GM23248 (cell line): ENCODE results near the gene PCNX4. TPM values are rescaled to one million over a fixed set of nuclear protein-coding genes. Genes with fewer than 3 reads are reported as not detected.

Experiments used
- DNase-seq: peaks from one replicate; pipeline ENCODE4 v3.0.0-alpha.2; 2015
- H2AFZ ChIP-seq: fragments of 200-600 bp; sonication (generic); 2 replicates; pipeline ENCODE4 v1.6.1; 2016; ENCODE audit warnings: antibody characterized with exemption
- H3F3A ChIP-seq: fragments of 200-600 bp; sonication (generic); 2 replicates; pipeline ENCODE4 v1.6.1; 2016; ENCODE audit warnings: mild to moderate bottlenecking, antibody characterized with exemption, mixed run types; ENCODE audit not compliant: insufficient read depth
- H3K27ac ChIP-seq: fragments of 200-600 bp; sonication (generic); 2 replicates; pipeline ENCODE4 v1.5.1; 2016; ENCODE audit warnings: mild to moderate bottlenecking
- H3K27me3 ChIP-seq: fragments of 200-600 bp; sonication (generic); replicated peaks from 2 replicates; pipeline ENCODE4 v1.6.1; 2016; ENCODE audit warnings: mild to moderate bottlenecking; ENCODE audit not compliant: insufficient read depth
- H3K36me3 ChIP-seq: fragments of 200-600 bp; sonication (generic); 2 replicates; pipeline ENCODE4 v1.6.1; 2016; ENCODE audit warnings: low read depth, mild to moderate bottlenecking
- H3K4me1 ChIP-seq: fragments of 200-600 bp; sonication (generic); 2 replicates; pipeline ENCODE4 v1.6.1; 2016; ENCODE audit warnings: mild to moderate bottlenecking; ENCODE audit not compliant: insufficient read depth
- H3K4me2 ChIP-seq: fragments of 200-600 bp; sonication (generic); one replicate; pipeline ENCODE4 v1.6.1; 2016; ENCODE audit warnings: mild to moderate bottlenecking; ENCODE audit not compliant: unreplicated experiment
- H3K4me3 ChIP-seq: fragments of 200-600 bp; sonication (generic); 2 replicates; pipeline ENCODE4 v1.5.1; 2016; ENCODE audit warnings: mild to moderate bottlenecking
- H3K79me2 ChIP-seq: fragments of 200-600 bp; sonication (generic); 2 replicates; pipeline ENCODE4 v1.6.1; 2016; ENCODE audit warnings: mild to moderate bottlenecking; ENCODE audit not compliant: insufficient read depth
- H3K9ac ChIP-seq: fragments of 200-600 bp; sonication (generic); 2 replicates; pipeline ENCODE4 v1.6.1; 2016; ENCODE audit warnings: mild to moderate bottlenecking
- H3K9me2 ChIP-seq: fragments of 200-600 bp; sonication (generic); 2 replicates; pipeline ENCODE4 v1.6.1; 2016; ENCODE audit warnings: mixed run types, mild to moderate bottlenecking, moderate library complexity; ENCODE audit not compliant: insufficient read depth
- H3K9me3 ChIP-seq: fragments of 200-600 bp; sonication (generic); one replicate; pipeline ENCODE4 v1.6.1; 2017; ENCODE audit warnings: low read depth
- H4K20me1 ChIP-seq: fragments of 200-600 bp; sonication (generic); 2 replicates; pipeline ENCODE4 v1.6.0; 2016; ENCODE audit not compliant: insufficient read depth
- EZH2 ChIP-seq: fragments of 200-600 bp; sonication (generic); IDR thresholded peaks from 2 replicates; pipeline ENCODE4 v1.6.1; 2018; ENCODE audit warnings: antibody characterized with exemption, mild to moderate bottlenecking; ENCODE audit not compliant: insufficient read depth, poor library complexity, severe bottlenecking
- EZH2phosphoT487 ChIP-seq: fragments of 200-600 bp; sonication (generic); IDR thresholded peaks from 2 replicates; pipeline ENCODE4 v1.6.1; 2018; ENCODE audit warnings: antibody characterized with exemption, moderate library complexity, mild to moderate bottlenecking, low read depth; ENCODE audit not compliant: insufficient read depth
- WGBS, 2 experiments: methylation state at CpG; one replicate each; pipeline ENCODE4 v1.1.6; 2015 to 2017; ENCODE audit warnings: low lambda C conversion rate in 2 of 2, low coverage in 1 of 2; ENCODE audit errors: missing lambda C conversion rate in 2 of 2; 5-methylcytosine and 5-hydroxymethylcytosine counted together
- in situ Hi-C: fragments of 300-500 bp; cut with MboI; formaldehyde crosslinking; loops from 2 replicates; pipeline ENCODE4 v1.15.0; 2020
- polyA plus RNA-seq: library from polyadenylated mRNA; unstranded; fragments of >200 nt; fragmentation: Nextera tagmentation; extraction: Ambion mirVana; gene quantifications from 2 replicates; pipeline ENCODE4 v1.2.1, GENCODE V29; 2016
- total RNA-seq: library from RNA; depleted of rRNA; stranded (reverse); fragments of >200 nt; shearing (Covaris generic); gene quantifications from 2 replicates; pipeline ENCODE4 v1.2.3, GENCODE V29; 2014

The PCNX4 gene
- total and polyA plus RNA-seq, 2 experiments from 2014 or later = 39.4 to 44.3 TPM

- Histone ChIP-seq H3K36me3 (no peaks in the 10 kb centered on the region), H3F3A (no peaks in the 10 kb centered on the region), H3K79me2 (no peaks in the 10 kb centered on the region), H3K4me2 (no peak overlapping the region), H4K20me1 (no peaks in the 10 kb centered on the region), H3K9ac (no peak overlapping the region), H3K9me2 (no peaks in the 10 kb centered on the region), H3K9me3 (no peaks in the 10 kb centered on the region), H3K4me1 (peaks cover 18% of the 10 kb centered on the region), H2AFZ (no peak overlapping the region), H3K27me3 (no peaks in the 10 kb centered on the region), H3K4me3 (no peak overlapping the region), H3K27ac (peak overlapping the region; percentile 8; the same call in 1 of the 2 replicates)
- in situ Hi-C loops = loop anchor here (25.0 kb wide), 1 partner anchor 542 kb away; no protein-coding TSS in a partner anchor
- DNase-seq = peak; percentile 49
- no peak for TF ChIP-seq EZH2phosphoT487
- no peak for TF ChIP-seq EZH2
- WGBS, 2 experiments = 22 to 24% methylated on average over 3 of the region's 3 CpGs
Measured at GRCh38 chr14:60179431-60179869, 87.7 kb downstream of the PCNX4 start.

GRCh38 chr14:60183138-60183537, 91.4 kb downstream of the PCNX4 start:
- no peaks in the 10 kb centered on the region for H3K9me3 ChIP-seq
- H4K20me1 ChIP-seq = no peaks in the 10 kb centered on the region
- no peaks in the 10 kb centered on the region for H3F3A ChIP-seq
- 81 to 91% methylated on average over 3 of the region's 3 CpGs for WGBS, 2 experiments
- peaks cover 18% of the 10 kb centered on the region for H3K4me1 ChIP-seq
- no peak overlapping the region for H3K27ac ChIP-seq
- H3K27me3 ChIP-seq = no peaks in the 10 kb centered on the region
- H3K4me2 ChIP-seq = no peak overlapping the region
- no peak overlapping the region for H3K4me3 ChIP-seq
- DNase-seq = no peak
- H3K9ac ChIP-seq = no peak overlapping the region
- H3K79me2 ChIP-seq = no peaks in the 10 kb centered on the region
- TF ChIP-seq EZH2phosphoT487 (no peak), EZH2 (no peak)
- H2AFZ ChIP-seq = 0 out of 2 replicates have a peak overlapping the region, but pooled peaks have one; percentile 91
- no peaks in the 10 kb centered on the region for H3K9me2 ChIP-seq
- in situ Hi-C loops = loop anchor here (5.0 to 25.0 kb wide), 3 partner anchors 118 to 546 kb away; no protein-coding TSS in a partner anchor
- no peaks in the 10 kb centered on the region for H3K36me3 ChIP-seq

- TF ChIP-seq EZH2 = no peak
- TF ChIP-seq EZH2phosphoT487 = no peak
- Histone ChIP-seq H3K27ac (no peak overlapping the region), H3K4me3 (peak overlapping the region; percentile 74), H3K27me3 (no peaks in the 10 kb centered on the region), H3K9me3 (no peaks in the 10 kb centered on the region), H3K9me2 (no peaks in the 10 kb centered on the region), H3K4me2 (peak overlapping the region; percentile 100), H2AFZ (peak overlapping the region; percentile 91), H3K9ac (peak overlapping the region; percentile 60), H3K36me3 (no peaks in the 10 kb centered on the region), H3K4me1 (peaks cover 18% of the 10 kb centered on the region), H3F3A (no peaks in the 10 kb centered on the region), H4K20me1 (no peaks in the 10 kb centered on the region), H3K79me2 (no peaks in the 10 kb centered on the region)
- peak; percentile 31 for DNase-seq
- 17 to 35% methylated on average over 1 of the region's 1 CpG for WGBS, 2 experiments
- in situ Hi-C loops = loop anchor here (5.0 to 25.0 kb wide), 3 partner anchors 119 to 546 kb away; no protein-coding TSS in a partner anchor
Measured at GRCh38 chr14:60183741-60184140, 92.0 kb downstream of the PCNX4 start.

- no peak overlapping the region for H3K27ac ChIP-seq
Measured at GRCh38 chr14:60184146-60184904, 92.6 kb downstream of the PCNX4 start.

More at GRCh38 chr14:60184146-60184904, 92.6 kb downstream of the PCNX4 start:
- Histone ChIP-seq H3K36me3 (no peaks in the 10 kb centered on the region), H3K4me3 (peak overlapping the region; percentile 74), H3K27me3 (no peaks in the 10 kb centered on the region), H3K9me2 (no peaks in the 10 kb centered on the region), H2AFZ (peak overlapping the region; percentile 91), H3K4me1 (peaks cover 14% of the 10 kb centered on the region), H3K9me3 (no peaks in the 10 kb centered on the region), H3K79me2 (no peaks in the 10 kb centered on the region), H3K4me2 (peak overlapping the region; percentile 100), H3F3A (no peaks in the 10 kb centered on the region), H4K20me1 (no peaks in the 10 kb centered on the region), H3K9ac (peak overlapping the region; percentile 60)
- 2% methylated on average over 5 of the region's 5 CpGs for WGBS, 2 experiments
- in situ Hi-C loops = loop anchor here (5.0 to 25.0 kb wide), 3 partner anchors 120 to 547 kb away; no protein-coding TSS in a partner anchor
- TF ChIP-seq EZH2 (no peak), EZH2phosphoT487 (no peak)
- DNase-seq = peak; percentile 81
